CD4-positive, alpha-beta T cell treated with Interleukin-17A for 1 hour (primary cell): ENCODE data around the gene C19orf85.
A peak's percentile ranks its signal among the peaks of the same experiment; 100 is the strongest.
"Not testable (repeated sequence)": the region's sequence is repeated elsewhere in the genome, so short reads cannot be mapped to it uniquely, and the experiment has no call there.

ENCODE experiments used
- DNase-seq: peaks from one replicate; pipeline ENCODE4 v3.0.0-alpha.2; 2020

Gene C19orf85

DNA sequence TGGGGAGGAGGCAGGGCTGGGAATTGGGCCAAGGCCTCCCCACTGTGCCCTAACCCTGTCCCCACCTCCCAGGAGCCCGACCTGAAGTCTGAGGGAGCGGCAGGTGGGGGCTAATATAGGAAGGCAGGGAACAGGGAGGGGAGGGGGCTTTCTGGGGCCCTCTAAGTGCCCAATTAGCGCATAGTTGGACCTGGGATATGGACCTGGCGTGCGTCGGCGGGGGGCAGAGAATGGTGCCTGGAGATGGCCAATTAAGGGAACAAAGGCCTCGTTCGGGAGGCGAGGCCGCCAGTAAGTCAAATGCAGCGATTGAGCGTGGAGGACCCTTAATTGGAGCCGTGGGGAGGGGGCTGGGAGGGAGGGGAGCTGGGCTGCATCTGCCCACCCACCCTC, at the start of gene C19orf85:
Gene C19orf85 (minus strand): TSS at position 90 of the 393 bp plus-strand sequence. CDS start 197 bp downstream, outside the sequence.
- no peak for DNase-seq

DNA sequence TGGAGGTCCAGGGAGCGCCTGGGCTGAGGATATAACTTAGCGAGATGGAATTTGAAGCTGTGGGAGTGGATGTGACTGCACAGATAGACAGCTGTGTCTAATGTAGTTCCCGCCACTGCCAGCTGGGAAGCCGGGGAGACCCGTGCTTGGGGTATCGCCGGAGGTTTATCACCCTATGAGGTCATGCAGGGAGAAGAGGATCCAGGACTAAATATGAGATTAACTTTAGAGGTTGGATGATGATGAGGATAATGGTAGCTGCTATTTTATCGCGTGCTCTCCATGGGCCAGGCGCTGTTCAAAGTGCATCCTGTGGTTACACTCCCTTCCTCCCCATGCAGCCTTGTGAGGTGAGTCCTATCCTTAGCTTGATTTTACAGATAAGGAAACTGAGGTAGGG, 43.6 kb upstream of the C19orf85 start:
- DNase-seq: no peak

DNA sequence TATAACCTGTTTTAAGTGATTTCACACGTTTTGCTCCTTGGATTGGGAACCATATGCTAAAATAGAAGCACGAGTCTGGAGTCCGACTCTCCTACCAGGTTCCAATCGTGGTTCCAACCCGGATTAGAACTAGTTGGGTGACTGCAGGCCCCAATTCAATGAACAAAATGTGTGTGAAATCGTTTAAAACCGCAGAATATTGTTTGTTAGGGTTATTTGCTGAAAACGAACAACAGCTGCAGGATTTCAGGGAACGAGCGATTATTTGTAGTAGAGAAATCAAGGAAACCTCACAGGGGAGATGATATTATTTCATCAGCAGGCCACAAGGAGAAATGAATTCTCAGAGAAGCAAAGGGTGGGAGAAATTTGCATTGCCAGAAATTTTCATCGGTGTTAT, 40.4 kb upstream of the C19orf85 start:
- no peak for DNase-seq

DNA sequence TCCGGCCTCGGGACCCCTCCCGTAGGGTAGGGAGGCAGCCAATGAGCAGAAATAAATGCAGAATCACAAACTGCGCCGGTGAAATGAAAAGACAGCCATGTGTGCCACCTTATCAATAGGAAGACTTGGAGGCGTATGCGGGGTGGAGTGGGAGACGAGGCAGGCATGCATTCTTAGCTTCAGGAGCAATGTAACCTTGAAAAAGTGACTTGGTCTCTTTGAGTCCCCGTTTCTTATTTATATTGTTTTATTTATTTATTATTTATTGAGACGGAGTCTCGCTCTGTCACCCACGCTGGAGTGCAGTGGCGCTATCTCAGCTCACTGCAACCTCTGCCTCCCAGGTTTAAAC, 39.7 kb upstream of the C19orf85 start:
- DNase-seq: no peak

DNA sequence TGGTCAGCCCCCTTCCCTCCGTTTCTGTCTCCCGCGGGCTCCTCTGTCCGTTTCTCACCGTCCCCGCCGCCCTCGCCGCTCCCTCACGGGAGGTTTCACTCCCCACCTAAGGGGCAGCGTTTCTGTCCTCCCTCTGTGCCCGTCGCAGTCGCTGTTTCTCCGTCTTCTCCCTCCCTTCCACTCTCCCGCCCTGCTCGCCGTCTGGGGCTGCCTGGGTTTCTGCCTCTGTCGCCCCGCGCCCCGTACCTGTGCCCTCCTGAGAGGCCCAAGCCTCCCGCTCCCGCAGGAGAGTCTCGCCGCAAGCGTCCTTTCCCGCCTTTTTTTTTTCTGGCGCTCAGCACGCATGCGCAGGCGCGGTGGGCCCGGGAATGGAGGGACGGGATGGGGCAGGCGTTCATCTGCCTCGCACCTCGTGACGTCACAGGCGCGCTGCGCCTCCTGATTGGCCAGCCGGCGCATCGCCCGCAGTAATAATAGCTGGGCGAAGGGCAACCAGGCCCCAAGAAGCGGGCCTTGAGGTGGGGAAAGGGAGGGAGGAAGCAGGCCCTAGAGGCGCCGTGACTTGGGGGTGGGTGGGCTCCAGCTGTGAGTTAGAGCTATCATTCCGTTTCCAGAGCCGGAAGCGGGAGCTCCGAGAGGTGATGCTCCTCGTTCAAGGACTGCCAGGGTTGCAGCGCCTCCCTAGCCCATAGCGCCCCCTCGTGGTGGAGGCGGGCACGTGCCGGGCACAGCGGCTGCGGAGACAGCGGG, 39.1 kb upstream of the C19orf85 start:
- DNase-seq: peak; percentile 92

DNA sequence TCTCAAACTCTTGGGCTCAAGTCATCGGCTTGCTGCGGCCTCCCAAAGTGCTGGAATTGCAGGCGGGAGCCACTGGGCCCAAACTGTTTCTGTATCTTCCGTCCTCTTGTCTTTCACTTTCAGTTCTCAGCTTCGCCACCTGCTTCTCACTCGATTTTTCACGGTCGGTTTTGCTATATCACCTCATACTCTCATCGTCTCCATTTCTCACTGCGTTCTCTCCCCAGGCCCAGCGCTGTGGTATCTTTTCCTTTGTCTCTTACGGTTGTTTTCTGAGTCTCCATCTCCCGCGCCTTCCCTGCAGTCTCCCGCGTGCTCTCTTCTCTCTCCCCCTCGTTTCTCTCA, 38.6 kb upstream of the C19orf85 start:
- peak; percentile 7 for DNase-seq

DNA sequence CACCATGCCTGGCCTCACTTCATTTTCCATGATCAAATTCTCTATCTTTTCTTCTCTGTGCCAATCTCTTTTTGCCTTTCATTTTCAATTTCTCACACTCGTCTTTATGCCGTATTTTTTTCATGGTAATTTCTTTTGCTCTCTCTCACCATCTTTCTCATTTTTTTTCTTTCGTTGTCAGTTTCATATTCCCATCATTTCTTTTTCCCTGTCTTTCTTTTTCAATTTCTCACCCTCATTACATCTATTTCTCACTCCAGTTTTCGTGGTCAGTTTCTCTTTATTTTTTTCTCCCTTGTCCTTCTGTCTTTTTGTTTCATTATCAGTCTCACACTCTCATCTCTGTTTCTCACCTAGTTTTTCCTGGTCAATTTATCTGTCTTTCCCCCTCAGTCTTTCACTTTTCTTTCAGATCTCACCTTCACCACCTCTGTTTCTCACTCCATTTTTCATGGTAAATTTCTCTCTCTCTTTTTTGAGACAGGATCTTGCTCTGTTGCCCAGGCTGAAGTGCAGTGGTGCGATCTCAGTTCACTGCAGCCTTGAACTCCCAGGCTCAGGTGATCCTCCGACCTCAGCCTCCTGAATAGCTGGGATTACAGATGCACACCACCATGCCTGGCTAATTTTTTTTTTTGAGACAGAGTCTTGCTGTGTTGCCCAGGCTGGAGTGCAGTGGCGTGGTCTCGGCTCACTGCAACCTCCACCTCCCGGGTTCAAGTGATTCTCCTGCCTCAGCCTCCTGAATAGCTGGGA, 37.8 kb upstream of the C19orf85 start:
- no peak for DNase-seq

DNA sequence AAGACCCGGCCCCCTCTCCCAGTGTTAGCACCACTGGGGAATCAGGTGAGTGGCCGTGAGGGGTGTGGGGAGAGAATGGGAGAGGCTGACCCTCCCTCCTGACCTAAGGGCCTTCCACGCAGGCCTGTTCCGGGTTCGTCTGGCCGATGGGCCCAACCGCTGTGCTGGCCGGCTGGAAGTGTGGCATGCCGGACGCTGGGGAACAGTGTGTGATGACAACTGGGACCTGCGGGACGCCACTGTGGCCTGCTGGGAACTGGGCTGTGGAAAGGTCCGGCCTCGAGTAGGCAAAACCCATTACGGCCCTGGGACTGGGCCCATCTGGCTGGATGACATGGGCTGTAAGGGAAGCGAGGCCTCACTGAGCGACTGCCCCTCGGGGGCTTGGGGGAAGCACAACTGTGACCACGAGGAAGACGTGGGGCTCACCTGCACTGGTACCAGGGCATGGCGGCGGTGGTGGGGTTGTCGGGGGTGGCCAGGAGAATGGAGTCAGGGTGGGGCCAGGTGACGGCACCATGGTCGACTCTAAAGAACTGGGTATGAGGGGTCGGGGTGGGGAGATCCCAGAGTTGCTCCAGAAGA, 35.9 kb upstream of the C19orf85 start:
- DNase-seq: no peak

DNA sequence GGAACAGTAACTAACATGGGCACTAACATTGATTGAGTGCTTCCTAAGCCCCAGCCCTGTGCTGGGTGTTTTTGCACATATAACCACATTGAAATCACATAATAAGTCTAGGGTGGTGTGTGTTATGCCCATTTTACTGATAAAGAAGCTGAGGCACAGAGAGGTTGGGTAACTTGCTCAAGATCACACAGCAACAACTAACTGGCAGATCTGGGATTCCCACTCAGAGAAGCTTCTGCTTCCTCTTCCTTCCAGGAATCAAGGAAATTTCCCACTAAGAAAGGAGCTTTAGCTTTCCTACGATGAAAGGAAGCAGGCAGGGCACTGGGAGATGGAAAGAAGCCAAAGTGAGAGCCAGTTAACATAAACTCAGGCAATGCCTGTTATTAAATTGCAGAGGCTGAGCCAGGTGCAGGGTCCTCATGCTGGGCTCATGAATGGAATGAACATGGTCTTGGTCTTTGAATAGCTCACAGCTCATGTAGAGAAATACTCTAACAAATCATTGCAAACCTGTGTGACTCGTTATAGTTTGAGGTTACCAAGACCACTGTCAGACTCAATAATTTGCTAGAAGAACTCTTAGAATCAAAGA, 33.8 kb upstream of the C19orf85 start:
- no peak for DNase-seq

DNA sequence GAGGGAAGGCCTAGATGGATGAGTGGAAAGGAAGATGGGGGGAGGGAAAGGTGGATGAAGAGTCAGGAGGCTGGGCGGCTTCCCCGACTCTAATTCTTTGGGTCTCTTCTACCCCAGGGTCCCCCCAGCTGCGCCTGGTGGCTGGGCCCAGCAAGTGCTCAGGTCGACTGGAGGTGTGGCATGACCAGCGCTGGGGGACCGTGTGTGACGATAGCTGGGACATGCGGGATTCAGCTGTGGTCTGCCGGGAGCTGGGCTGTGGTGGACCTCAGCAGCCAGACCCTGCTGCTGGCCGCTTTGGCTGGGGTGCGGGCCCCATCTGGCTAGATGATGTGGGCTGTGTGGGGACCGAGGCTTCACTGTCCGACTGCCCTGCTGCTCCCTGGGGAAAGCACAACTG, 33.2 kb upstream of the C19orf85 start:
- no peak for DNase-seq

DNA sequence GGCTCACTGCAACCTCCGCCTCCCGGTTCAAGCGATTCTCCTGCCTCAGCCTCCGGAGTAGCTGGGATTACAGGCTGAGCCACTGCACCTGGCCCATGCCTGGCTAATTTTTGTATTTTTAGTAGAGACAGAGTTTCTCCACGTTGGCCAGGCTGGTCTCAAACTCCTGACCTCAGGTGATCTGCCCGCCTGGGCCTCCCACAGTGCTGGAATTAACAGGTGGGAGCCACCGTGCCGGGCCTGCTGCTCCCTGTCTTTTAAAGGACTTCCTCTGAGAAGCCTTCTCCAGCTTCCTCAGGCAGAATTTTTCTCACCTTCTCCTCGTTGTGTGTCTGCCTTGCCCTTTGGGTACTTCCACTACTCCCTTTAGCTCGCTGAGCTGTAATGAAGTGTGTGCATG, 32.3 kb upstream of the C19orf85 start:
- not testable (repeated sequence) for DNase-seq

DNA sequence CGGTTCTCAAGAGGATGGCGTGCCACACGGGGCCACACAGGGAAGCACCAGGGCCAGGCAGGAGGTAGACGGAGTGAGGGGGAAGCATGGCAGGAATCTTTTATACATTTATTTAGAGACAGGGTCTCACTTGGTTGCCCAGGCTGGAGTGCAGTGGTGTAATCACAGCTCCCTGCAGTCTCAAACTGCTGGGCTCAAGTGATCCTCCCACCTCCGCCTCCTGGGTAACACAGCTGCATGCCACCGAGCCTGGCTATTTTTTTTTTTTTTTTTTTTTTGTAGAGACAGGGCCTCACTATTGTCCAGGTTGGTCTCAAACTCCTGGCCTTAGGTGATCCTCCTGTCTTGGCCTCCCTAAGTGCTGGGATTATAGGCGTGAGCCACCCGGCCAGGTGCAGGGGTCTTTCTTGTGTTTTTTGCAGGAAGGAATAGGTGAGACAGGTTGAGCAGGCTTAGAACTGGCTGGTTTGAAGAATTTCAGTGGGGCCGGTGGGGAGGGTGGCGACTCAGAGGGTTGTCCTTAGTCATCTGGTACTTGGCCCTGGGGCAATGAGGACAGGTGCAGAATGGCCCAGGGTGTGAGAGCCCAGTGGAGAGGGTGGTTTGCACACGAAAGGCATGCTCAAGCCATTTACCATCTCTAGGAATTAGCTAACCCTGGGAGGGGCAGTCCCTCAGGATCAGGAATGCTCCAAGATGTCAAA, 31.2 kb upstream of the C19orf85 start:
- no peak for DNase-seq

DNA sequence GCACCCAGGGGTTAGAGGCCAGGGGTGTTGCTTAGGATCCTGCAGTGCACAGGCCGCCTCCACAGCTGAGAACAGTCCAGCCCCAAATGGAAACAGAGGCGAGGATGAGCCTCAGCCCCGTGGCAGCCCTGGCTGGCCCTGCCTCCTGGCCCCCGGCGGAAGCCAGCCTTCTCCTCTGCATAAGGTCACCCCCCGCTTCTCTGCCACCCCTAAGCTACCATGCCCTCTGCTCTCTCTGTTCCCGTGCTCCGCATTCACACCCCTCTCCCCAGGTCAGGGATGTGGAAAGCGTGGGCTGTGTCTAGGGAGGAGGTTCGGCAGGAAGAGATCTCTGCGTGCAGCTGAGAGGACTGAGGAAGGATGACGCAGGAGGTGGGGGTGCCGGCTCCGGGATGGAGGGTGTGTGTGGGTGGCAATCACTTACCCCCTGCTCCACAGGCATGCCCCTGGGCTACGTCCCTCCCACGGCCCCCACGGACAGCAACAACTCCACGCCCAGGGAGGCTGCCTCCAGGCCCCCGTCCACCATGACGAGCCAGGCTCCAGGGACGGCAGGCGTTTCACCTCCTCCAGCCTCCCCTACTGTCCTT, 29.7 kb upstream of the C19orf85 start:
- DNase-seq: no peak

DNA sequence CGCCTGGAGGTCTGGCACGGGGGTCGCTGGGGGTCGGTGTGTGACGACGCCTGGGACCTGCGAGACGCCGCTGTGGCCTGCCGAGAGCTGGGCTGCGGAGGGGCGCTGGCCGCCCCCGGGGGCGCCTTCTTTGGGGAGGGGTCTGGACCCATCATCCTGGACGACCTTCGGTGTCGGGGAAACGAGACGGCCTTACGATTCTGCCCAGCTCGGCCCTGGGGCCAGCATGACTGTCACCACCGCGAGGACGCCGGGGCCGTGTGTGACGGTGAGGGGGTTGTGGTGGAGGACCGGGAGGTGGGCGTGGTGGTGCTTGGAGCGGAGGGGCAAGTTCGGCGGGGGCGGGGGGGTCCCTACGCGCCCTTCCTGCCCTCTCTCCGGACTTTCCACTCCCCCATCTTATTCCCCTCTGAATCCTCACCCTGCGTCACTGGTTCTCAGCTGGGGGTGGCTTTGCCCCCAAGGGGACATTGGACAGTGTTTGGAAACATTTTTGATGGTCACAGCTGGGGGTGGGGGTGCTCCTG, 29.2 kb upstream of the C19orf85 start:
- no peak for DNase-seq

DNA sequence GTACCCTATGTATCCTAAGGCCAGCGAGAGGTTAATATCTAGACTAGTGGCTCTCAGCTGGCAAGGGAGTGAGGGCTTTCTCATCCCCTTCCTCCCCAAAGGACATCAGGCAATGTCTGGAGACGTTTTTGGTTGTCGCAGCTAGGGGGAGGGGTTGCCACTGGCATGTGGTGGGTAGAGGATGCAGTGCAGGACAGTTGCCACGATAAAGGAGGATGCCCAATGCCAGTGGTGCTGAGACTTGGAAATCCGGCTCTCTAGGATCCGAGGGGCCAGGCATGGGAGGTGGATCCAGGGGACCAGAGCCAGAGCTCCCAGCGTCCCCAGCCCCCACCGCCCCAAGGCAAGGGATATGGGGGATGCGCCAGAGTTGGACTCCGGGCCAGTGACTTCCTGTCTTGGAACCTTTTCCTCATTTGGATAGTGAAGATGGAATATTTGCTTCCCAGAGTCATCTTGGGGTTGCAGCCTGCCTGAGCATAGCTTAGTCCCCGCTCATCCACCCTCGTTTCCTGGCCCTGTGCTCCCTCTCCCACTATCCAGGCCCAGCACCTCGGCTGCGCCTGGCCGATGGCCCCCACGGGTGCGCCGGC, 28.6 kb upstream of the C19orf85 start:
- no peak for DNase-seq

DNA sequence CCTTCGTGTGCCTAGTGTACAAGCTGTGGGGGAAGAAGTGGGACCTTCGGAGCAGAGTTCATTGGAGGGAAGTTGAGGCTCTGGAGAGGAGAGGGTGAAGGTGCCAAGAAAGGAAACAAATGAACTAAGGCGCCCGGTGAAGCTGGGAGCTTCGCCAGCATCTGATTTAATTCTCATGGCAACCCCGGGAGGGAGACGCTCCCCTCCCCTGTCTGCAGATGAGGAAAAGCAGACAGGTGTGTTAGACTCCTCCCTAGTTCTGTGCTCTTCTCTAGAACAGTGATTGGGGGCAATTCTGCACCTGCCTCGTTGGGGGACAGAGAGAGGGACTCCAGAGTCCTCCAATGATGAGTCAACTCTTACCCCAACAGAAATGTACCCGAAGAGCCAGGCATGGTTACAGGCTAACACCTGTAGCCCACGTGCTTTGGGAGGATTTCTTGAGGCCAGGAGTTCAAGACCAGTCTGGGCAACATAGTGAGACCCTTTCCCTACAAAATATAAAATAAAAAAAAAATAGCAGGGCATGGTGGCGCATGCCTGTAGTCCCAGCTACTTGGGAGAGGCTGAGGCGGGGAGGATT, 27.9 kb upstream of the C19orf85 start:
- no peak for DNase-seq

DNA sequence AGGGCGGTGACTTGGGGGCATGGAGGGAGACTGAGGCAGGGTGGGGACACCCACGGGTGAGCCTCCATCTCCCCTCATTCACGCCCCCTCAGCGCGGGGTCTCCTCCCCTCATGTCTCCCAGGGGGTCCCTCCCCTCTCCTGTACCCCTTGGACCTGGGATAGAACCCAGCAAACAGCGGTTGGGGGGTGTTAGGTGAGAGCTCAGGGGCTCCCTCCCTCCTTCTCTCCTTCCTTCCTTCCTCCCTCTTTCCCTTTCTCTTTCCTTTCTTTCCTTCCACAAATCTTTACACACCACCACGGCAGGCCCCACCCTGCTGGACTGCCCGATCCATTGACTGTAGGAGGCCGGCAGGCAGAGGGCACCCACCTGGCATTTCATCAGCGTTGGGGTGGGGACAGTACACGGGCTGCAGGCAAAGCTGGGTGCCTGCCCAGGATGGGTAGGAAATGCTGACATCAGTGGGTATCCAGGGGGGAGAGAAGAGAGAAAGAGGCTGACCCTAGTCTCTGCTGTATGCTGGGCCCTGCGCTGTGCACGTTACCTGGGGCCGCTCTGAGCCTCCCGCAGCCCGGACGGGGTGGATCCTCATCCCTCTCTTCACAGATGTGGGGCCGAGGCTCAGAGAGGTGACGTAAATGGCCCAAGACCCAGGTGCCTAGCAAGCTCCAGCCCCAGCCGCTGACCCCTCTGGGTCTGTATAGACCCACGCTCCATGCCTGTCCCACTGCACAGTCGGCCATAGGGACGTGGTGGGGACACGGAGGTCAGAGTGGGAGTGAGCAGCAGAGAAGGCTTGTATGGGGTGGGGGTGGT, 27.2 kb upstream of the C19orf85 start:
- DNase-seq: no peak

DNA sequence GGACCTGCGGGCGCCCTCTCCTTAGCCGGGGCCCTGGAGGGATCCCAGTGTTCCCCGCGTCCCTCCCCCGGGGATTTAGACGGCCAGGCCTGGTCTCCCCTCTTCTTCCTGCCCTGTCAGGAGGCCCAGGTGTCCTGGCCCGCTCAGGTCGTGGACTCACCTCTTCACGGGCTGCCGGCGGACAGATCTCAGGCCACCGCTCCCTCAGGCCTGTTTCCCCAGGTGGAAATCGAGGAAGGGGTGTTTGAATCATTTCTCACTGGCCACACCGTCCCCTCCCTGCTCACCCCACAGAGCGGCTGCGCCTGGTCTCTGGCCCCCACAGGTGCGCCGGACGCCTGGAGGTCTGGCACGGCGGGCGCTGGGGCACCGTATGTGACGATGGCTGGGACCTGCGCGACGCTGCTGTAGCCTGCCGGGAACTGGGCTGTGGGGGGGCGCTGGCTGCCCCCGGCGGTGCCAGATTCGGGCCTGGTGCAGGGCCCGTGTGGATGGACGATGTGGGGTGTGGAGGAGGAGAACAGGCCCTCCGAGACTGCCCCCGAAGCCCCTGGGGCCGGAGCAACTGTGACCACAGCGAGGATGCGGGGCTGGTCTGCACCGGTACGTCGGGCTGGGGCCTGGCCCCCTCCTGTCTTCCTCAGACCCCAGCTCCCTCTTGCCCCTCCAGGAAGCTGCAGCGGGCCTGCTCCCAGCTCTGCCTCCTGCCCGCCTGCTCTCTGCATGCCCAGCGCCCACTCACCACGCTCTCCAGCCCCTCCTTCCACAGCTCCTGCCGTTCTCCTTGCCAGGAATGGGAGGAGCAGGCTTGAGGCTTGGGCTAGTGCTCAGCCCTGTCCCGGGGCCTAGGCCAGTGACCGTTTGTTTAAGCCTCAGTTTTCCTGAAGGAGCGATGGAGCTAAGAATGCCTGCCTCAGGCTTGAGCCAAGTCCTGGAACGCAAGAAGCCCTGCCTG, 26.2 kb upstream of the C19orf85 start:
- no peak for DNase-seq

DNA sequence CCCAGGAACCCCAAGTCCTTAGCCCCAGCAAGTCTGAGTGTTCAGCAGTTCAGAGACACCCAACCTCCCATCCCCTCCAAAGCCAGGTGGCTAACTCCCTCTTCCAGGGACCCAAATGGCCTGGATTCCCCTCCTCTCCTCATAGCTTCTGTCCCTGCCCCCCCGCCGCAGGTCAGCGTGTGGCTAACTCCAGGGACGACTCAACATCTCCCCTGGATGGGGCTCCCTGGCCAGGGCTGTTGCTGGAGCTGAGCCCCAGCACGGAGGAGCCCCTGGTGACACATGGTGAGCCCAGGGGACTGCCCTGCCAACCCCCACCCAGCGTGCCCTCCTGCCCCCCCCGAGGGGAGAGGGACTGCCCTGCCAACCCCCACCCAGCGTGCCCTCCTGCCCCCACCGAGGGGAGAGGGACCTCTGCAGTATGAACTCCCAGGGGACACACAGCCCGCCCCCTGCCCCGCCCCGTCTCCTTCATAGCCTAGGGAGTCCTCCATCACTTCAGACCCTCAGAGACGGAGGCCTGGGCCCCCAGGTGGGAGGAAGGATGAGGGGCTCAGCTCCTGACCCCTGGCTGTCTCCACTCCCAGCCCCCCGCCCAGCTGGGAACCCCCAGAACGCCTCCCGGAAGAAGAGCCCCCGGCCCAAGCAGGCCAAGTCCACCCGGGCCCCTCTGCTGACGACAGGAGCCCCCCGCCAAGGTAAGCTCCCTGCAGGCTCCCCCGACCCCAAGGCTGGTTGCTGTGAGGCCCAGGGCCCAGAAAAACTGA, 25.3 kb upstream of the C19orf85 start:
- DNase-seq: no peak
